HepG2 (cell line): Measurements from ENCODE around the gene MISP3. TPM values are rescaled to one million over a fixed set of nuclear protein-coding genes. Genes with fewer than 3 reads are reported as not detected.

Source experiments
- ATAC-seq: fragments of 200-7000 bp; cut with Tn5 transposase; 3 replicates; pipeline ENCODE4 v1.9.1; 2020; ENCODE audit warnings: mild to moderate bottlenecking, moderate library complexity
- BruUV-seq: library from RNA; stranded (reverse); fragments of 400-500 nt; replicated peaks from 2 replicates; lab custom pipeline; 2021; lab: Mats Ljungman, UMichigan
- CTCF ChIA-PET: fragments of 300-600 bp; formaldehyde crosslinking; extraction: SDS; loops from one replicate; lab custom pipeline; 2021; ENCODE audit warnings: low total read pairs, inconsistent platforms, low intra/inter-chr PET ratio; lab: Yijun Ruan, JAX
- POLR2A ChIA-PET: fragments of 350-600 bp; sonication (Branson Sonifier 250); formaldehyde crosslinking; loops from one replicate; lab custom pipeline; 2020; ENCODE audit warnings: antibody characterized with exemption, inconsistent platforms; lab: Yijun Ruan, JAX
- DNase-seq: peaks from one replicate; pipeline ENCODE4 v3.0.0-alpha.2; 2015; ENCODE audit warnings: low spot score
- FAIRE-seq: peaks from 3 replicates; lab custom pipeline; 2011; peaks lifted over from hg19 to GRCh38; lab: Jason Lieb, UNC
- H2AFZ ChIP-seq: one replicate; pipeline ENCODE4 v1.6.1; 2011; ENCODE audit warnings: low read length, inconsistent platforms
- H3K27ac ChIP-seq: fragments of 300-600 bp; 3 replicates; pipeline ENCODE4 v1.8.0; 2011; ENCODE audit warnings: mixed run types, mild to moderate bottlenecking, mixed read lengths, low read length, inconsistent platforms; ENCODE audit not compliant: insufficient read depth; ENCODE audit errors: extremely low read length
- H3K27me3 ChIP-seq, 2 experiments: fragments of 200-600 bp in 1 of 2; 2 replicates in 1 of 2; 3 replicates in 1 of 2; pipeline versions ENCODE4 v1.6.0 to v1.8.0; 2011; ENCODE audit warnings: low read length in 2 of 2, mild to moderate bottlenecking in 2 of 2, moderate library complexity in 2 of 2, inconsistent platforms in 1 of 2; ENCODE audit not compliant: insufficient read depth in 2 of 2, control insufficient read depth in 1 of 2
- H3K36me3 ChIP-seq, 2 experiments: fragments of 200-600 bp in 1 of 2; replicated peaks in 1 of 2; 2 replicates in 1 of 2; 3 replicates in 1 of 2; pipeline versions ENCODE4 v1.5.1 to v1.8.0; 2011; ENCODE audit warnings: low read length in 2 of 2, inconsistent platforms in 1 of 2; ENCODE audit not compliant: insufficient read depth in 2 of 2, control insufficient read depth in 1 of 2
- H3K4me1 ChIP-seq: 2 replicates; pipeline ENCODE4 v1.5.1; 2012; ENCODE audit warnings: low read length, inconsistent platforms; ENCODE audit not compliant: insufficient read depth
- H3K4me2 ChIP-seq: 2 replicates; pipeline ENCODE4 v1.6.0; 2011; ENCODE audit warnings: low read depth, low read length, inconsistent platforms
- H3K4me3 ChIP-seq, 3 experiments: fragments of 200-600 bp in 1 of 3; sonication (generic), shearing (Covaris generic) in 1 of 3; replicated peaks in 1 of 3; 2 replicates each; pipeline ENCODE4 v1.5.1; 2011 to 2016; ENCODE audit warnings: low read length in 3 of 3, inconsistent platforms in 2 of 3, low read depth in 2 of 3, mild to moderate bottlenecking in 2 of 3, control low read depth in 1 of 3, mixed read lengths in 1 of 3; ENCODE audit not compliant: insufficient read depth in 1 of 3
- H3K79me2 ChIP-seq: one replicate; pipeline ENCODE4 v1.6.1; 2011; ENCODE audit warnings: low read length, inconsistent platforms; ENCODE audit not compliant: insufficient read depth
- H3K9ac ChIP-seq: 2 replicates; pipeline ENCODE4 v1.6.0; 2011; ENCODE audit warnings: mild to moderate bottlenecking, low read depth, low read length, inconsistent platforms; ENCODE audit not compliant: insufficient read depth
- H3K9me3 ChIP-seq: 2 replicates; pipeline ENCODE4 v1.5.1; 2012; ENCODE audit warnings: mild to moderate bottlenecking, low read length
- H4K20me1 ChIP-seq: 2 replicates; pipeline ENCODE4 v1.6.0; 2011; ENCODE audit warnings: inconsistent platforms, mild to moderate bottlenecking, low read length, moderate library complexity; ENCODE audit not compliant: insufficient read depth
- DMTF1 ChIP-seq: sonication (generic); formaldehyde crosslinking; IDR thresholded peaks from 2 replicates; pipeline ENCODE4 v1.4.0; 2020; ENCODE audit warnings: mild to moderate bottlenecking, missing genetic modification reagents
- HNRNPLL ChIP-seq: fragments of 200-400 bp; formaldehyde crosslinking; IDR thresholded peaks from 2 replicates; pipeline ENCODE4 v1.6.1; 2017; ENCODE audit warnings: mild to moderate bottlenecking, low read depth, low read length; ENCODE audit not compliant: poor library complexity, severe bottlenecking
- KLF11 ChIP-seq: IDR thresholded peaks from 2 replicates; pipeline ENCODE4 v1.6.1; 2016; ENCODE audit warnings: missing compliant biosample characterization
- MAFF ChIP-seq: IDR thresholded peaks from 2 replicates; pipeline ENCODE4 v1.6.1; 2011; ENCODE audit warnings: low read depth, low read length, improper control_type of control experiment
- PITX1 ChIP-seq: sonication (generic); formaldehyde crosslinking; IDR thresholded peaks from 2 replicates; pipeline ENCODE4 v1.5.1; 2020; ENCODE audit warnings: mild to moderate bottlenecking, missing genetic modification reagents
- PRPF4 ChIP-seq: fragments of 200-400 bp; formaldehyde crosslinking; IDR thresholded peaks from 2 replicates; pipeline ENCODE4 v1.6.1; 2016; ENCODE audit warnings: low read length, low read depth; ENCODE audit not compliant: poor library complexity, severe bottlenecking
- RFX3 ChIP-seq: IDR thresholded peaks from 2 replicates; pipeline ENCODE4 v1.6.1; 2016; ENCODE audit warnings: missing biosample characterization, missing genetic modification reagents
- SIX4 ChIP-seq: sonication (generic); formaldehyde crosslinking; IDR thresholded peaks from 2 replicates; pipeline ENCODE4 v1.4.0; 2020; ENCODE audit warnings: missing genetic modification reagents
- TOPORS ChIP-seq: sonication (generic); formaldehyde crosslinking; IDR thresholded peaks from 2 replicates; pipeline ENCODE4 v1.8.0; 2023; ENCODE audit warnings: mild to moderate bottlenecking, missing genetic modification reagents
- ZKSCAN8 ChIP-seq: IDR thresholded peaks from 2 replicates; pipeline ENCODE4 v1.6.1; 2016; ENCODE audit warnings: borderline replicate concordance, missing genetic modification reagents, missing compliant biosample characterization
- ZMYM2 ChIP-seq: sonication (generic); formaldehyde crosslinking; IDR thresholded peaks from 2 replicates; pipeline ENCODE4 v1.8.0; 2022; ENCODE audit warnings: mild to moderate bottlenecking, missing genetic modification reagents
- ZNF558 ChIP-seq: sonication (generic); formaldehyde crosslinking; IDR thresholded peaks from 2 replicates; pipeline ENCODE4 v1.9.0; 2022; ENCODE audit warnings: mild to moderate bottlenecking, missing genetic modification reagents, borderline replicate concordance
- WGBS: methylation state at CpG from one replicate; pipeline ENCODE4 v1.1.6; 2017; ENCODE audit warnings: low lambda C conversion rate; 5-methylcytosine and 5-hydroxymethylcytosine counted together
- in situ Hi-C: cut with HindIII; loops from 2 replicates; pipeline ENCODE4 v1.10.0; 2017; ENCODE audit warnings: low pct_unique_long_range_greater_than_20kb; ENCODE audit not compliant: extremely low pct_ligation_motif_present
- intact Hi-C: fragments of 100-400 bp; cut with micrococcal nuclease; formaldehyde crosslinking; loops from one replicate; pipeline ENCODE4 v1.10.0; 2022; ENCODE audit not compliant: unreplicated experiment
- polyA plus RNA-seq, 8 experiments: library from polyadenylated mRNA; depleted of rRNA in 3 of 8; stranded (reverse) in 7 of 8; unstranded in 1 of 8; fragments of >200 nt; fragmentation: Illumina TruSeq in 4 of 8; extraction: Trizol in 4 of 8; gene quantifications; 2 replicates each; pipeline versions ENCODE4 v1.2.1 to v1.2.3, GENCODE V29; 2011 to 2016; ENCODE audit warnings: low read depth in 4 of 8, missing spikeins in 1 of 8, mixed read lengths in 1 of 8; ENCODE audit not compliant: insufficient read depth in 1 of 8
- total RNA-seq, 5 experiments: library from RNA; depleted of rRNA; stranded (reverse); fragments of >200 nt; fragmentation: Illumina TruSeq; extraction: Trizol; gene quantifications; 2 replicates each; pipeline ENCODE4 v1.2.3, GENCODE V29; 2016; ENCODE audit warnings: low read depth in 1 of 5
- TF ChIP-seq, protein P1 (sequence below): IDR thresholded peaks from 2 replicates; pipeline ENCODE4 v1.6.1; 2012; ENCODE audit warnings: low read length, improper control_type of control experiment

MISP3 gene
- total and polyA plus RNA-seq, 2 of the 13 experiments (the other 11 are each of a cell fraction or from before 2014, with no cell fraction given), result 2.5 to 5.4 TPM

DNA sequence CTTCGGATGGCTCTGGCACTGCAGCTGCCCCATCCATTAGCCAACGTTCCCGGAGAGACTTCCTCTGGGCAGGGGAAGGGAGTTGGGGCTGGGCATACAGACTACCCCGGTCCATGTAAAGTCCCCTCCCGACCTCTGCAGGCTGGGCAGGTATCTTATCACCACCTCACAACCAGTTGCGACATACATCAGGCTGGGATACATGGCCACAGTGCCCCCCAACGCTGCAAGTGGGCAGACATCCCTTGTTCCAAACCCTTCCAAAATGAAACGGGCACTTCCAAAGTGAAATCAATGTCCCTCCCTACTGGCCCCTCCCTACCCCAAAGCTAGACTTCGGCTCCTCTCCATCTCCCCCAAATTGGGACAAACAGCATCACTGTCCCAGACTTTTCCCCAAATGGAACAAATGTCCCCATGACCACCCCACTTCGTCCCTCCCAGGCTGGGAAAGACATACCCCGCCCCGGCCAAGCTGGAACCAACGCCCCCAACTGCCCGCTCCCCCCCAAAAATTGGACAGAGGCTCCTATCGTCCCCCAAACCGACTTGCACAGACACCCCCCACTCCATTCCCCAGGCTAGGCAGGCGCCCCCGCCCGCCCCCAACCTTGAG is 15.7 kb upstream of the MISP3 start (continued):
- no peak for TF ChIP-seq ZKSCAN8 (CRISPR knock-in tag)
- no peak for TF ChIP-seq PRPF4

DNA sequence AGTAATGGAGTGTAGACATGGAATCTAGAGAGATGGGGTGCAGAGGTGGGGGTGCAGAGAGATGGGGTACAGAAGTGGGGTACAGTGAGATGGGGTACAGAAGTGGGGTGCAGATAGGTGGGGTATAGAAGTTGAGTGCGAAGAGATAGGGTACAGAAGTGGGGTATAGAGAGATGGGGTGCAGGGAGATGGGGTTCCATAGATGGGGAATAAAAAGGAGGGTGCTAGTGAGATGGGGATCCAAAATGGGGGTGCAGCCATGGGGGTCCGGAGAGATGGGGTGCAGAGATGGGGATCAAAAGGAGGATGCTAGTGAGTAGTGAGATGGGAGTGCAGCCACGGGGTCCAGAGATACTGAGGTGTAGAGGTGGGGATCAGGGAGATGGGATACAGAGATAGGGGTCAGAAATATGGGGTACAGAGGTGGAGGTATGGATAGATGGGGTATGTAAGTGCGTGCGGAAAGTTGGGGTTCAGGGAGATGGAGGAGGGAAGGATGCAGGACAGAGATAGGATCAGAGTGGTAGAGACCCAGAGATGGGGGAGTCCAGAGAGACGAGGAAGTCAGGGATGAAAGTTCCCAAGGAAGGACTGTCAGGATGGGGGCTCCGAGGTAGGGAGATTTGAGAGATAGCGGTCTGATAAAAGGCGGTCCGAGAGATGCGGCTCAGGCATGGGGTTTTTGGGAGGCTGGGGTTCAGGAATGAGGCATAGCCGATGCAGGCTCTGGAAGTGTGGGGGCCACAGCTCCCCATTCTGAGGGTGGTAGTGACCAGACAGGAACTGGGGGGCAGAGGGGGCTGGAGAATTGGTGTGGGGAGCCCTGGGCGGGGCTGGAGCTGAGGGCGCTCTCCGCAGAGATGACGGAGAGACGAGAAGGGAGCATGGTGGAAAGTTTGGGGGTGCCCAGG is 14.1 kb upstream of the MISP3 start:
- H3K27ac ChIP-seq, result no peak overlapping the region
- in situ Hi-C loops, result loop anchor here (25.0 kb wide), 1 partner anchor 296 kb away; the partner anchor contains the start of genes C19orf53 and MRI1
- no peak for TF ChIP-seq MAFF
- no peak for TF ChIP-seq ZMYM2 (CRISPR knock-in tag)
- TF ChIP-seq DMTF1 (CRISPR knock-in tag), result no peak
- TF ChIP-seq HNRNPLL, result no peak
- TF ChIP-seq TOPORS (CRISPR knock-in tag), result no peak
- TF ChIP-seq, protein P1, sequence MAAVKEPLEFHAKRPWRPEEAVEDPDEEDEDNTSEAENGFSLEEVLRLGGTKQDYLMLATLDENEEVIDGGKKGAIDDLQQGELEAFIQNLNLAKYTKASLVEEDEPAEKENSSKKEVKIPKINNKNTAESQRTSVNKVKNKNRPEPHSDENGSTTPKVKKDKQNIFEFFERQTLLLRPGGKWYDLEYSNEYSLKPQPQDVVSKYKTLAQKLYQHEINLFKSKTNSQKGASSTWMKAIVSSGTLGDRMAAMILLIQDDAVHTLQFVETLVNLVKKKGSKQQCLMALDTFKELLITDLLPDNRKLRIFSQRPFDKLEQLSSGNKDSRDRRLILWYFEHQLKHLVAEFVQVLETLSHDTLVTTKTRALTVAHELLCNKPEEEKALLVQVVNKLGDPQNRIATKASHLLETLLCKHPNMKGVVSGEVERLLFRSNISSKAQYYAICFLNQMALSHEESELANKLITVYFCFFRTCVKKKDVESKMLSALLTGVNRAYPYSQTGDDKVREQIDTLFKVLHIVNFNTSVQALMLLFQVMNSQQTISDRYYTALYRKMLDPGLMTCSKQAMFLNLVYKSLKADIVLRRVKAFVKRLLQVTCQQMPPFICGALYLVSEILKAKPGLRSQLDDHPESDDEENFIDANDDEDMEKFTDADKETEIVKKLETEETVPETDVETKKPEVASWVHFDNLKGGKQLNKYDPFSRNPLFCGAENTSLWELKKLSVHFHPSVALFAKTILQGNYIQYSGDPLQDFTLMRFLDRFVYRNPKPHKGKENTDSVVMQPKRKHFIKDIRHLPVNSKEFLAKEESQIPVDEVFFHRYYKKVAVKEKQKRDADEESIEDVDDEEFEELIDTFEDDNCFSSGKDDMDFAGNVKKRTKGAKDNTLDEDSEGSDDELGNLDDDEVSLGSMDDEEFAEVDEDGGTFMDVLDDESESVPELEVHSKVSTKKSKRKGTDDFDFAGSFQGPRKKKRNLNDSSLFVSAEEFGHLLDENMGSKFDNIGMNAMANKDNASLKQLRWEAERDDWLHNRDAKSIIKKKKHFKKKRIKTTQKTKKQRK, result no peak
- TF ChIP-seq ZNF558 (CRISPR knock-in tag), result no peak
- no peak for TF ChIP-seq RFX3 (CRISPR knock-in tag)
- no peak for TF ChIP-seq PITX1 (CRISPR knock-in tag)
- TF ChIP-seq SIX4 (CRISPR knock-in tag), result no peak
- no peak for TF ChIP-seq KLF11

More for the DNA sequence above, 14.1 kb upstream of the MISP3 start:
- ChIA-PET CTCF (interaction anchor here (2.3 kb wide), 1 partner anchor 15 kb away, joined by 15 read pairs; the partner anchor contains the start of gene MISP3), POLR2A (interaction anchor here (1.2 to 5.7 kb wide), 5 partner anchors 7 to 52 kb away, joined by 3 to 62 read pairs (median 5); partner anchors contain the start of genes MISP3 and RFX1)
- Histone ChIP-seq H4K20me1 (no peaks in the 10 kb centered on the region), H3K4me1 (peaks cover 39% of the 10 kb centered on the region), H2AFZ (no peak overlapping the region), H3K4me3 (no peak overlapping the region), H3K4me2 (no peak overlapping the region), H3K79me2 (no peaks in the 10 kb centered on the region), H3K9ac (no peak overlapping the region), H3K27me3 (no peaks in the 10 kb centered on the region), H3K36me3 (no peaks in the 10 kb centered on the region), H3K9me3 (no peaks in the 10 kb centered on the region)
- FAIRE-seq (no peak), ATAC-seq (no peak), DNase-seq (no peak)
- BruUV-seq, result no TSS peak
- intact Hi-C loops, result no loop called here
- WGBS, result 73% methylated on average over 17 of the region's 17 CpGs
